ENCODE measurements around the gene CDKN2AIPNL. TPM values are rescaled to one million over a fixed set of nuclear protein-coding genes. Genes with fewer than 3 reads are reported as not detected.

The CDKN2AIPNL gene
- total RNA-seq, 4 donors from 2014 or later, result 20.9 to 26.1 (median 24.5) TPM; not detected in 1

DNA sequence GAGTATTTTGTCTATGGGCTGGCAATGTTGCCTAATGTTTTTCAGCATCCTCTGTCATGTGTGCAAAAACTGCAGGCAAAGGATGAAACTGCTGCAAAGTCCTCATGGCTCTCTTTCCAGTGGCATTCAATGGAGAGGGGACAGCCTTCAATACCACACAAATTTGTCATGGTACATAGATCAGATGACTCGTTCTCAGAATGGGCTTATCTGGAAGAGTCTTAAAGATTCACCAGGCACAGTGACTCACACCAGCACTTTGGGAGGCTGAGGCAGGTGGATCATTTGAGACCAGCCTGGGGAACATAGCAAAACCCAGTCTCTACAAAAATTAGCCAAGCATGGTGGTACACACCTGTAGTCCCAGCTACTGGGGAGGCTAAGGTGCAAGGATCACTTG, 5.3 kb downstream of the CDKN2AIPNL start:
- TF ChIP-seq POLR2A (IDR thresholded peaks at IDR 0.05), result no peak
- TF ChIP-seq, protein P1, sequence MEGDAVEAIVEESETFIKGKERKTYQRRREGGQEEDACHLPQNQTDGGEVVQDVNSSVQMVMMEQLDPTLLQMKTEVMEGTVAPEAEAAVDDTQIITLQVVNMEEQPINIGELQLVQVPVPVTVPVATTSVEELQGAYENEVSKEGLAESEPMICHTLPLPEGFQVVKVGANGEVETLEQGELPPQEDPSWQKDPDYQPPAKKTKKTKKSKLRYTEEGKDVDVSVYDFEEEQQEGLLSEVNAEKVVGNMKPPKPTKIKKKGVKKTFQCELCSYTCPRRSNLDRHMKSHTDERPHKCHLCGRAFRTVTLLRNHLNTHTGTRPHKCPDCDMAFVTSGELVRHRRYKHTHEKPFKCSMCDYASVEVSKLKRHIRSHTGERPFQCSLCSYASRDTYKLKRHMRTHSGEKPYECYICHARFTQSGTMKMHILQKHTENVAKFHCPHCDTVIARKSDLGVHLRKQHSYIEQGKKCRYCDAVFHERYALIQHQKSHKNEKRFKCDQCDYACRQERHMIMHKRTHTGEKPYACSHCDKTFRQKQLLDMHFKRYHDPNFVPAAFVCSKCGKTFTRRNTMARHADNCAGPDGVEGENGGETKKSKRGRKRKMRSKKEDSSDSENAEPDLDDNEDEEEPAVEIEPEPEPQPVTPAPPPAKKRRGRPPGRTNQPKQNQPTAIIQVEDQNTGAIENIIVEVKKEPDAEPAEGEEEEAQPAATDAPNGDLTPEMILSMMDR (IDR thresholded peaks at IDR 0.05), result no peak
- DNase-seq, result no peak
- Histone ChIP-seq H3K4me3 (no peak overlapping the region), H3K36me3 (no peaks in the 10 kb centered on the region), H3K27me3 (no peaks in the 10 kb centered on the region), H3K27ac (no peak overlapping the region), H3K9me3 (no peaks in the 10 kb centered on the region), H3K4me1 (peaks cover 0 to 4% of the 10 kb centered on the region in 2 donors)
- intact Hi-C loops (cut with DNase I; ENCODE audit: low total_unique reads), result no loop called here

DNA sequence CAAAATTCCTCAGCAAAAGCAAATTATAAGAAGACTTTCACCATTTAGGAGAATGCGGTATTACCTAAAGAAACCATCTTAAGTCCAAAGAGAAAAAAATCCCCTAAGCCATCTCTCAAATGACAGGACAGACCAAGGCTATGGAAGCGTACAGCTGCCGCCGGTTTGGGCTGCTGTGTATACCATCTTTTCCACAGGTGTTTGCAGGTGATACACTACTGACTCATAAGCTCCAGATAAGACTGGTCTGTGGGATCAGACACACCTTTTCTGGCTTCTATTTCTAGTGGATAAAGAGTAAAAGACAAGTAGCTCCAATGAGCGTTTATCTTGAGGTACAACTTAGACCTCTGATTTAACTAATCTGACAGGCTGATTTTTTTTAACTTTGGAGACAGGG, 7.7 kb downstream of the CDKN2AIPNL start:
- intact Hi-C loops (cut with DNase I; ENCODE audit: low total_unique reads), result no loop called here
- no peak for TF ChIP-seq POLR2A (IDR thresholded peaks at IDR 0.05)
- TF ChIP-seq, protein P1 (IDR thresholded peaks at IDR 0.05), result no peak
- Histone ChIP-seq H3K4me1 (no peaks in the 10 kb centered on the region), H3K36me3 (no peaks in the 10 kb centered on the region), H3K9me3 (no peaks in the 10 kb centered on the region), H3K4me3 (no peak overlapping the region), H3K27ac (no peak overlapping the region), H3K27me3 (no peaks in the 10 kb centered on the region)
- DNase-seq, result no peak

DNA sequence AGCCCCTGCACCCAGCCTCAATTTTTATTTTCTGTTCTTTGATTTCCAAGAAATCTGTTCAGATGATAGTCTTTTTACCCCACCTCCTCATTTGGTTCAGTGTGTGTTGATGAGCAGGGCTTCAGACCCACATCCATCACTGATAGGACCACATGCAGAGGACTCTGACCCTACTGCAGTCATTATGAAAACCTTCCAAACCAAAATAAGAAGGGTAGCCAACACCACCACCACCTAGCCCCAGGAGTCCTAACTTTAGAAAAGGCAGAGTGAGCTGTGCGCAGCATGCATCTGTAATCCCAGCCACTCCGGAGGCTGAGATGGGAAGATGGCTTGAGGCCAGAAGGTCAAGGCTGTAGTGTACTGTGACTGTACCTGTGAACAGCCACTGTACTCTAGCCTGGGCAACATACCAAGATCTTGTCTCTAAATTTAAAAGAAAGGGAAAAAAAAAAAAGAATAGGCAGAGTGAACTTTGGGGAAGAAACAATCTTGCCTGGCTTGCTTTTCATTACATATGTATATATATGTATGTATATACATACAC, 13.0 kb downstream of the CDKN2AIPNL start:
- H3K36me3 ChIP-seq, result no peaks in the 10 kb centered on the region
- no peaks in the 10 kb centered on the region for H3K4me1 ChIP-seq
- no peak overlapping the region for H3K4me3 ChIP-seq
- H3K27me3 ChIP-seq, result no peaks in the 10 kb centered on the region
- no peaks in the 10 kb centered on the region for H3K9me3 ChIP-seq
- no peak for TF ChIP-seq POLR2A (IDR thresholded peaks at IDR 0.05)
- TF ChIP-seq, protein P1 (IDR thresholded peaks at IDR 0.05), result no peak
- no peak overlapping the region for H3K27ac ChIP-seq
- intact Hi-C loops (cut with DNase I; ENCODE audit: low total_unique reads), result no loop called here
- no peak for DNase-seq

DNA sequence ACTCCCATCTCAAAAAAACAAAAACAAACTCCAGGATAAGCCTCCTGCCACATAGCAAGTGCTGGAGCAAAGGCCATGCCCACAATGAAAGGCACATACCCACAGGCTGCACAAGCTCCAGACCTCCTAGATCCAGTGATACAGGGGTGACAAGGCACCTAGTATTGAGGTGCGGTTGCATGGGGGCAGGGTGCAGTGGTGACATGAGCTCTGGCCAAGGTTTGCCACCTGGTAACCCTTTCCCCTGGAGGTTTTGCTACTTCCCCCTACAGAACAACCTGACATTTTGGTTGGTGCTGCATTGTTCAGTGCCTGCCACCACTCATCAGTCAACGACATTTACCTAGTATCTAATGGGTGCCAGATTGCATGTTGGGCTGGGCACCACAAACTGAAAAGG, 14.5 kb downstream of the CDKN2AIPNL start:
- intact Hi-C loops (cut with DNase I; ENCODE audit: low total_unique reads), result no loop called here
- Histone ChIP-seq H3K27ac (no peak overlapping the region), H3K27me3 (no peaks in the 10 kb centered on the region), H3K4me3 (no peak overlapping the region), H3K9me3 (no peaks in the 10 kb centered on the region), H3K36me3 (no peaks in the 10 kb centered on the region), H3K4me1 (no peaks in the 10 kb centered on the region)
- no peak for DNase-seq
- TF ChIP-seq, protein P1 (IDR thresholded peaks at IDR 0.05), result no peak
- TF ChIP-seq POLR2A (IDR thresholded peaks at IDR 0.05), result no peak

DNA sequence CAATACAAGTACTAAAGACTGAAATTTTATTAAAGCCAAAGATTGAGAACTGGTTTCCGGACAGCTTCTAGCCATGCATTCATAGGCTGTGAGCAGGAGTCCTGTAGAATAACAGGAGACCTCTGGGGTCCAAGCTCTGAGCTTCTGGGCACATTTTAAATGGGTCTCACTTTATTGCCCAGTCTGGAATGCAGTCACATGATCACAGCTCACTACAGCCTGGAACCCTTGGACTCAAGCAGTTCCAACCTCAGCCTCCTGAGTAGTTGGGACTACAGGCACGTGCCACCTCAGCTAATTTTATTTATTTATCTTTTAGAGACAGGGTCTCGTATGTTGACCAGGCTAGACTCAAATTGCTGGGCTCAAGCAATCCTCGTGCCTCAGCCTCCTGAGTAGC, 15.4 kb downstream of the CDKN2AIPNL start:
- intact Hi-C loops (cut with DNase I; ENCODE audit: low total_unique reads), result no loop called here
- Histone ChIP-seq H3K4me1 (no peaks in the 10 kb centered on the region), H3K27me3 (no peaks in the 10 kb centered on the region), H3K9me3 (no peaks in the 10 kb centered on the region), H3K36me3 (no peaks in the 10 kb centered on the region), H3K27ac (no peak overlapping the region), H3K4me3 (no peak overlapping the region)
- no peak for DNase-seq
- TF ChIP-seq, protein P1 (IDR thresholded peaks at IDR 0.05), result no peak
- no peak for TF ChIP-seq POLR2A (IDR thresholded peaks at IDR 0.05)

Data from uterus (tissue), 4 donors.